HG03439 (cell line): Measurements from ENCODE around the gene SLC38A10.

Experiments used
- ATAC-seq: cut with Tn5 transposase; IDR thresholded peaks from one replicate; pipeline ENCODE4 v1.9.1; 2021; ENCODE audit warnings: mild to moderate bottlenecking, moderate library complexity; ENCODE audit not compliant: unreplicated experiment

The SLC38A10 gene

GRCh38 chr17:81244358-81245023, 50.6 kb downstream of the SLC38A10 start:
- ATAC-seq: no peak

- ATAC-seq: no peak
These were observed 51.8 kb downstream of the SLC38A10 start for GRCh38 chr17:81243333-81243664.

GRCh38 chr17:81242421-81243332, 52.4 kb downstream of the SLC38A10 start:
- no peak for ATAC-seq

GRCh38 chr17:81241648-81242420, 53.3 kb downstream of the SLC38A10 start:
- no peak for ATAC-seq

- no peak for ATAC-seq
These were observed 53.9 kb downstream of the SLC38A10 start for GRCh38 chr17:81241203-81241602.

- ATAC-seq: no peak
These were observed 54.3 kb downstream of the SLC38A10 start for GRCh38 chr17:81240761-81241160.

- no peak for ATAC-seq
These were observed 55.2 kb downstream of the SLC38A10 start for GRCh38 chr17:81239714-81240555.

GRCh38 chr17:81238815-81239713, 56.0 kb downstream of the SLC38A10 start, which contains the start of the genes NDUFAF8 and TEPSIN:
Gene NDUFAF8, plus strand, starts transcription at chr17:81239318. Its CDS starts 46 bp downstream, at chr17:81239364.
Gene TEPSIN, minus strand, starts transcription at chr17:81239055. Its CDS starts 22 bp downstream, at chr17:81239033.
- ATAC-seq: peak; percentile 84

GRCh38 chr17:81238490-81238814, 56.7 kb downstream of the SLC38A10 start:
- ATAC-seq: no peak

- no peak for ATAC-seq
These were observed 57.3 kb downstream of the SLC38A10 start for GRCh38 chr17:81237591-81238489.

GRCh38 chr17:81236784-81237183, 58.3 kb downstream of the SLC38A10 start:
- no peak for ATAC-seq

- ATAC-seq: no peak
These were observed 59.0 kb downstream of the SLC38A10 start for GRCh38 chr17:81235822-81236740.

GRCh38 chr17:81234940-81235821, 59.9 kb downstream of the SLC38A10 start:
- ATAC-seq: no peak

GRCh38 chr17:81234506-81234855, 60.6 kb downstream of the SLC38A10 start:
- no peak for ATAC-seq

- ATAC-seq: no peak
These were observed 61.1 kb downstream of the SLC38A10 start for GRCh38 chr17:81233811-81234505.

GRCh38 chr17:81233316-81233715, 61.8 kb downstream of the SLC38A10 start:
- ATAC-seq: no peak
